Caki2 (cell line): ENCODE data around the gene EBP. TPM values are rescaled to one million over a fixed set of nuclear protein-coding genes. Genes with fewer than 3 reads are reported as not detected.
"Not testable (repeated sequence)": the region's sequence is repeated elsewhere in the genome, so short reads cannot be mapped to it uniquely, and the experiment has no call there.

ENCODE experiments used
- DNase-seq: peaks from one replicate; pipeline ENCODE4 v3.0.0-alpha.2; 2015; ENCODE audit warnings: low read depth
- in situ Hi-C: cut with HindIII; loops from 2 replicates; pipeline ENCODE4 v1.10.0; 2016; ENCODE audit warnings: low sequenced_read_pairs, low pct_unique_long_range_greater_than_20kb, mixed read lengths
- total RNA-seq: library from RNA; depleted of rRNA; stranded (reverse); fragments of >200 nt; shearing (Covaris generic); gene quantifications from 2 replicates; pipeline ENCODE4 v1.2.3, GENCODE V29; 2014; ENCODE audit warnings: low replicate concordance; rRNA removed

The EBP gene
- total RNA-seq, 1 experiment from 2014 or later, result 118 TPM

DNA sequence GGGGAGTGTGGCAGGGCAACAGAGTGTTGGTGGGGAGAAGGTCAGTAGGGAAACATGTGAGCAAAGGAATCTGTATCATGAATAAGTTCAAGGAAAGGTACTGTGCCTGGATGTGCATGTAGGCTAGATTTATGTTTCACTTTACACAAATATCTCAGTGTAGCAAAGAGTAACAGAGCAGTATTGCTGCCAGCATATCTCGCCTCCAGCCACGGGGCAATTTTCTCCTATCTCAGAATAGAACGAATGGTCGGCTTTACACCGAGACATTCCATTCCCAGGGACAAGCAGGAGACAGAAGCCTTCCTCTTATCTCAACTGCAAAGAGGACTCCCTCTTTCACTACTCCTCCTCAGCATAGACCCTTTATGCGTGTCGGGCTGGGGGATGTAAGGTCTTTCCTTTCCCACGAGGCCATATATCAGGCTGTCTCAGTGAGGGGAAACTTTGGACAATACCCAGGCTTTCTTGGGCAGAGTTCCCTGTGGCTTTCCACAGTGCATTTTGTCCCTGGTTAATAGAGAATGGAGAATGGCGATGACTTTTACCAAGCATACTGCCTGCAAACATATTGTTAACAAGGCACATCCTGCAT lies 34.2 kb downstream of the EBP start:
- in situ Hi-C loops, DNase-seq: not testable (repeated sequence)

DNA sequence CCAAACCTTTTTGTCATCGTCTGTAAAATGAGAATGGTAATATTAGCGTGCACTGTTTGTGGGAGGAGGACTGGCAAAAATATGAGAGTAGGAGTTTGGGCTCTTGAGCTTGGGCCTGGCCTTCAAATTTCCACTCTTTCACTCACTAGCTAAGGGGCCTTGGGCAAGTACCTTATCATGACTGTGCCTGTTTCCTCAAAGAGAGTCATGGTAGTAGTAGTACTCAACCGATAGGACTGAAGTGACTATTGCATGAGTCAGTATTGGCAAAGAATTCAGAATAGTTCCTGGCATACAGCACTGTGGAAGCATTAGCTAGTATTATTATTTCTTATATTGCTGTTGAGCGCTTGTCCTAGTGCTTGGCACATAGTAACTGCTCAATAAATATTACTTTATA lies 36.7 kb downstream of the EBP start:
- DNase-seq, result no peak
- in situ Hi-C loops, result no loop called here

DNA sequence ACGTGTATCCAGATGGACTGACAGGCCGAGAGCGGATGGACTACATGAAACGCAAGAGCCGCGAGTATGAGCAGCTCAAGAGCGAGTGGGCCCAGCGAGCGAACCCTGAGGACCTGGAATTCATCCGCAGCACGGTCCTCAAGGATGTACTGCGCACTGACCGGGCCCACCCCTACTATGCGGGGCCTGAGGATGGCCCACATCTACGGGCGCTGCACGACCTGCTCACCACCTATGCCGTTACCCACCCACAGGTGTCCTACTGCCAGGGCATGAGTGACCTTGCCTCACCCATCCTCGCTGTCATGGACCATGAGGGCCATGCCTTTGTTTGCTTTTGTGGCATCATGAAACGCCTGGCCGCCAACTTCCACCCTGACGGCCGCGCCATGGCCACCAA lies 38.0 kb downstream of the EBP start:
- no peak for DNase-seq
- in situ Hi-C loops, result no loop called here

DNA sequence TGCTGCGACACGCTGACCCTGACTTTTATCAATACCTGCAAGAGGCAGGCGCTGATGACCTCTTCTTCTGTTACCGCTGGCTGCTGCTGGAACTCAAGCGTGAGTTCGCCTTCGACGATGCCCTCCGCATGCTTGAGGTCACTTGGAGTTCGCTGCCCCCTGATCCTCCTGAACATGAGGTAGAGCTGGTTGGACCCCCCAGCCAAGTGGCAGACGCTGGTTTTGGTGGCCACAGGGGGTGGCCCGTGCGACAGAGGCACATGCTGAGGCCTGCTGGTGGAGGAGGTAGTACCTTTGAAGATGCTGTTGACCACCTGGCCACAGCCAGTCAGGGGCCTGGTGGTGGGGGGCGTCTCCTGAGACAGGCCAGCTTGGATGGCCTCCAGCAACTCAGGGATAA lies 38.4 kb downstream of the EBP start:
- in situ Hi-C loops, result no loop called here
- DNase-seq, result no peak

DNA sequence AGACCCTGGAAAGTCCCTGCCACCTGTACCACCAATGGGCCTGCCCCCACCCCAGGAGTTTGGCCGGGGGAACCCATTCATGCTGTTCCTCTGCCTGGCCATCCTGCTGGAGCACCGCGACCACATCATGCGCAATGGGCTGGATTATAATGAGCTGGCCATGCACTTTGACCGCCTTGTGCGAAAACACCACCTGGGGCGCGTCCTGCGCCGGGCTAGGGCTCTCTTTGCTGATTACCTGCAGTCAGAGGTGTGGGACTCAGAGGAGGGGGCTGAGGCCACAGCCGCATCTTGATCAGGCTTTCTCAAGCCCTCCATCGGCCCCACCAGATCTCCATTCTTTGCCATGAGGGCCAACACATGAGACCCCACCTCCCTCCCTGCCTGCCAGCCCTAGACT lies 39.1 kb downstream of the EBP start:
- in situ Hi-C loops, result no loop called here
- no peak for DNase-seq

DNA sequence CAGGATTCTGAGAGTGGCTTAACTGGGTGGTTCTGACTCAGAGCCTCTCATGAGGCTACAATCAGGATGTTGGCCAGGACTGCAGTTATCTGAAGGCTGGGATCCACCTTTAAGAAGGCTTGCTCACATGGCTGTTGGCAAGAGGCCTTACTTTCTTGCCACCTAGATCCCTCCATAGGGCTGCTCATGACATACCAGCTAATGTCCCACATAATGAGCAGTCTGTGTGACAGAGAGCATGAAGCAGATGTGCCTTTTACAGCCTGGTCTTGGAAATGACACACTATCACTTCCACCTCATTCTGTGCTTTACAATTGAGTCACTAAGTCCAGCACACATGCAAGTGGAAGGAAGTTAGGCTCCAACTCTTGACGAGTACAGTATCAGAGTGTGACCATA lies 48.4 kb downstream of the EBP start:
- in situ Hi-C loops, result no loop called here
- DNase-seq, result no peak

DNA sequence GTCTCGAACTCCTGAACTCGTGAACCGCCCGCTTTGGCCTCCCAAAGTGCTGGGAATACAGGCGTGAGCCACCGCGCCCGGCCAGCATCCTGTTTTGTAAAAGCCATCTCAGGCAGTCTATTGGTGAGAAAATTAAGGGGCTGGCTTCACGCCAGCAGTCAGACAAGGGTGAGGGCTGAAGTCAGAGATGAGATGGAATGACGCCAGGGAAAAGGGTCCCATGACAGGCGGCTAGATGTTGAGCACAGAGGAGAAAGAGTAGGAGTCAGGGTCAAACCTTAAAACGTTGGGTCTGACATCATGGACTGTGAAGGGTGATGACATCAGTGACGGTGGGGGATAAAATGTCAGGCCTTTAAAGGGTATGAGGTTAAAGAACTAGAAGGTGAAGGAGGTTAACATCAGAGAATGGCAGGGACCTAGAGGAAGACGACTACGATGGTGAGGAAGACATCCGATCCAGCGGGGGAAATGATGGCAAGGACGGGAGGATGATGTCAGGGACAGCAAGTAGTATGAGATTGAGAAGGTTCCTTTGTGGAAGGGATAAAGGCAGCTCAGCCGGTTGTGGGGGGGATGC lies 52.2 kb downstream of the EBP start:
- in situ Hi-C loops, result no loop called here
- DNase-seq, result no peak

DNA sequence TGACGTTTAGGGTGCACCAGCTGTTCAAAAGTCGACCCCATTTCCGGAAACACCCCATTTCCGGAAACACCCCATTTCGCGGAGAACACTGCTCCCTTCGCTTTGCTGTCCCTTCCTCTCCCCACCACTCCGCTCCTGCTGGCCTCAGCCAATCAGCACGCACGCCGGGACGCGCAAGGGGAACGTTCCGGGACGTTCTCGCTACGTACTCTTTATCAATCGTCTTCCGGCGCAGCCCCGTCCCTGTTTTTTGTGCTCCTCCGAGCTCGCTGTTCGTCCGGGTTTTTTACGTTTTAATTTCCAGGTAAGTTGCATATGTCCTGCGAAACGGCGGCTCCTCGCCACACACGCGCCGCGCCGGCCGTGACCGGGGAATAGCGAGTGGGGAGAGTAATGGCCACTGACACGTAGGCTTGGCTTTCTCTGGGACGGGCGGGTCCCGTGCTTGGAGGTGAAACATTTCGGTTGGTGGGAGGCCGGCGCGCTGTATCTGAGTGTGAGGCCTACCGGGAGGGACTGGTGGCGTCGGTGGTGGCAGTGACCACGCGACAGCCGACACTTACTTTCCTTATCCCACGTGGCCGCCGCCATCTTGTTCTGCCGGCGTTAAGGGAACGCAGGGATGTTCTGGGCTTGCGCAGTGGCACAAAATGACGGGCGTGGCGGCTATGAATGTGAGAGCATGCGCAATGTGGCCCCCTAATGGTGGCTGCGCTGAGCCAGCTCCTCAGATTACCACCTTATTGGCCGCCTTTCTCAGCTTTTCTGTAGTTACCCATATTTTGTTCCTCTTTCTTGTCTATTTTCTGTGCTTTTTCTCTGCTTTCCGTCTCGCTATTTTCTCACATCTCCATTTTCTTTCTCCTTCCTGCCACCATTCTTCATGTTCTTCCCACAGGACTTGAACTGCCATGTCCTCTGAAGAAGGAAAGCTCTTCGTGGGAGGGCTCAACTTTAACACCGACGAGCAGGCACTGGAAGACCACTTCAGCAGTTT lies 53.0 kb downstream of the EBP start, which contains the start of gene RBM3:
TSS of gene RBM3 (plus strand) at position 215 of the 997 bp plus-strand sequence. CDS start at position 912, 697 bp downstream.
- in situ Hi-C loops, result no loop called here
- DNase-seq, result peak; percentile 90

DNA sequence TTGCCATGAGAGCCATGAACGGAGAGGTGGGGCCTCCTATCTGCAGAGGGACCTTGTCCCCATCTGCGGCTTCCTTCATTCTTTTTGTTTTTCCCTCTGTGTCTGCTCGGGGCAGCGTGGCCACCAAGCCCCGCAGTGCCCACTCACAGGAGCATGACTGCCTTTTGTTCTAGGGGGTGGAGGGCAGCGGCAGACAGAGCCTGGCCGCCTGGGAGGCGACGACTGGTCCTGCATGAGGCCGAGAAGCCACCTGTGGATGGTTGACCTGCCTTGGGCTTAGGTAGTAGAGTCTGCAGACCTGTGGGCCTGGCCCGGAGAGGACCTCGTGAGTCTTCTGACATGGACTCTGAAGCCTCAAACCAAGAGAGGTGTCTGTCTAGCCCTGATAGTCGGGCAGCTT lies 54.0 kb downstream of the EBP start:
- in situ Hi-C loops, result no loop called here
- no peak for DNase-seq

DNA sequence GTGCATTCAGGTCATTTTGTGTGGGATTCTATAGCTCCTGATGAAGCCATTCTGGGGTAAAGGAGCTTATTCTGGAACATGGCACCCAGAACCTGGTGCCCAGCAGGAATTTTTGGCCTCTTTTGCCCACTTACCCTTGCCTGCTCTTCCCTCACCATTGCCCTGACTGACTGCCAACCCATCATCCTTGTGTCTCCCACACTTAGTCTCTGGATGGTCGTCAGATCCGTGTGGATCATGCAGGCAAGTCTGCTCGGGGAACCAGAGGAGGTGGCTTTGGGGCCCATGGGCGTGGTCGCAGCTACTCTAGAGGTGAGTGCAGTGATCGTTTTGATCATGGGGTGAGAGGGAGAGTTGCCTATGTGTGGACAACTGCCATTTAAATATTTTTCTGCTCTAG lies 54.5 kb downstream of the EBP start:
- no peak for DNase-seq
- in situ Hi-C loops, result no loop called here

Other genes with a start within 250 kb of the EBP start
- not detected in 2 replicates for gene SSX3, start 165.1 kb upstream of the EBP start, total RNA-seq
- not detected in 2 replicates for gene SSX4, start 138.3 kb upstream of the EBP start, total RNA-seq
- not detected in 2 replicates for gene SSX4B, start 109.8 kb upstream of the EBP start, total RNA-seq
- 2.5 TPM in 1 of 2 replicates, not detected in the other for gene SLC38A5, start 51.5 kb upstream of the EBP start, total RNA-seq
- 126 and 139 TPM in 2 replicates for gene FTSJ1, start 45.6 kb upstream of the EBP start, total RNA-seq
- 149 and 151 TPM in 2 replicates for gene PORCN, start 12.8 kb upstream of the EBP start, total RNA-seq
- gene TBC1D25, start 17.9 kb downstream of the EBP start, total RNA-seq, result 1.6 and 2.8 TPM in 2 replicates
- 143 and 168 TPM in 2 replicates for gene RBM3, start 52.7 kb downstream of the EBP start, total RNA-seq
- gene WDR13, start 75.7 kb downstream of the EBP start, total RNA-seq, result 70.4 and 125 TPM in 2 replicates
- gene WAS, start 162.0 kb downstream of the EBP start, total RNA-seq, result 2.7 TPM in 1 of 2 replicates, not detected in the other
- gene SUV39H1, start 174.9 kb downstream of the EBP start, total RNA-seq, result 14.9 and 17.4 TPM in 2 replicates
- not detected in 2 replicates for gene GLOD5, start 239.9 kb downstream of the EBP start, total RNA-seq